PC-9 (cell line): Measurements from ENCODE around the gene NEBL. TPM values are rescaled to one million over a fixed set of nuclear protein-coding genes. Genes with fewer than 3 reads are reported as not detected.

ENCODE experiments used
- BruUV-seq: library from RNA; stranded (reverse); fragments of 400-500 nt; replicated peaks from 2 replicates; lab custom pipeline; 2021; lab: Mats Ljungman, UMichigan
- CTCF ChIA-PET: fragments of 300-600 bp; sonication (Branson Sonifier 250); formaldehyde crosslinking; loops from one replicate; lab custom pipeline; 2022; ENCODE audit warnings: antibody characterized with exemption; lab: Charles Lee
- POLR2A ChIA-PET: fragments of 300-600 bp; sonication (Branson Sonifier 250); formaldehyde crosslinking; loops from one replicate; lab custom pipeline; 2022; ENCODE audit warnings: antibody characterized with exemption; ENCODE audit not compliant: unreplicated experiment; lab: Charles Lee
- DNase-seq, 2 experiments: peaks; one replicate each; pipeline versions ENCODE4 v3.0.0 to v3.0.0-alpha.2; 2015 to 2022; ENCODE audit warnings: mixed read lengths in 1 of 2
- H2AFZ ChIP-seq: fragments of 200-600 bp; sonication (generic); 2 replicates; pipeline ENCODE4 v1.8.1; 2017; ENCODE audit warnings: antibody characterized with exemption
- H3F3A ChIP-seq: fragments of 200-600 bp; sonication (generic); 2 replicates; pipeline ENCODE4 v1.8.1; 2017; ENCODE audit warnings: antibody characterized with exemption, mild to moderate bottlenecking, low read depth; ENCODE audit not compliant: insufficient read depth
- H3K27ac ChIP-seq: fragments of 200-600 bp; sonication (generic); 2 replicates; pipeline ENCODE4 v1.6.1; 2016; ENCODE audit warnings: mixed run types
- H3K27me3 ChIP-seq: fragments of 200-600 bp; sonication (generic); 2 replicates; pipeline ENCODE4 v1.6.1; 2016; ENCODE audit warnings: low read depth, mixed run types; ENCODE audit not compliant: insufficient read depth
- H3K36me3 ChIP-seq: fragments of 200-600 bp; sonication (generic); 2 replicates; pipeline ENCODE4 v1.6.1; 2016; ENCODE audit warnings: low read depth, mixed run types
- H3K4me1 ChIP-seq: fragments of 200-600 bp; sonication (generic); replicated peaks from 2 replicates; pipeline ENCODE4 v1.6.1; 2016; ENCODE audit warnings: mixed run types; ENCODE audit not compliant: insufficient read depth
- H3K4me2 ChIP-seq: fragments of 200-600 bp; sonication (generic); 2 replicates; pipeline ENCODE4 v1.6.1; 2017; ENCODE audit warnings: mixed run types
- H3K4me3 ChIP-seq: fragments of 200-600 bp; sonication (generic); 2 replicates; pipeline ENCODE4 v1.6.1; 2016; ENCODE audit warnings: mixed run types
- H3K79me2 ChIP-seq: fragments of 200-600 bp; sonication (generic); 2 replicates; pipeline ENCODE4 v1.6.1; 2017; ENCODE audit warnings: low read depth, mixed run types
- H3K9me2 ChIP-seq: fragments of 200-600 bp; sonication (generic); 2 replicates; pipeline ENCODE4 v1.8.1; 2017; ENCODE audit warnings: mild to moderate bottlenecking; ENCODE audit not compliant: insufficient read depth
- H3K9me3 ChIP-seq: fragments of 200-600 bp; sonication (generic); 2 replicates; pipeline ENCODE4 v1.8.1; 2016; ENCODE audit warnings: low read depth; ENCODE audit not compliant: insufficient read depth
- H4K20me1 ChIP-seq: fragments of 200-600 bp; sonication (generic); 2 replicates; pipeline ENCODE4 v1.8.1; 2017; ENCODE audit not compliant: insufficient read depth
- CTCF ChIP-seq: fragments of 200-600 bp; sonication (generic); conservative IDR thresholded peaks from 2 replicates; pipeline ENCODE4 v1.6.1; 2017; ENCODE audit warnings: mixed run types, antibody characterized with exemption, mild to moderate bottlenecking, moderate library complexity
- EZH2 ChIP-seq: fragments of 200-600 bp; sonication (generic); IDR thresholded peaks from 2 replicates; pipeline ENCODE4 v1.8.0; 2017; ENCODE audit warnings: antibody characterized with exemption, low read depth
- intact Hi-C: fragments of 100-400 bp; cut with micrococcal nuclease; formaldehyde crosslinking; loops from one replicate; pipeline ENCODE4 v1.10.0; 2022; ENCODE audit not compliant: unreplicated experiment
- total RNA-seq: library from RNA; stranded (reverse); gene quantifications from 2 replicates; pipeline ENCODE4 v1.2.3, GENCODE V29; 2021

NEBL gene
- total RNA-seq, 1 experiment from 2014 or later: 22.6 TPM

- CTCF ChIA-PET: no interaction called here
- H3K4me2 ChIP-seq: no peak overlapping the region
- no peaks in the 10 kb centered on the region for H4K20me1 ChIP-seq
- no peak overlapping the region for H3K4me3 ChIP-seq
- POLR2A ChIA-PET: no interaction called here
- no peaks in the 10 kb centered on the region for H3K27me3 ChIP-seq
- H3K79me2 ChIP-seq: no peaks in the 10 kb centered on the region
- no peak overlapping the region for H3K27ac ChIP-seq
- H3K36me3 ChIP-seq: no peaks in the 10 kb centered on the region
- intact Hi-C loops: no loop called here
- no peaks in the 10 kb centered on the region for H3K9me2 ChIP-seq
- H2AFZ ChIP-seq: no peak overlapping the region
- H3K9me3 ChIP-seq: no peaks in the 10 kb centered on the region
- TF ChIP-seq EZH2: no peak
- TF ChIP-seq CTCF: no peak
- no peak for DNase-seq
- no peaks in the 10 kb centered on the region for H3K4me1 ChIP-seq
- no peaks in the 10 kb centered on the region for H3F3A ChIP-seq
- no TSS peak for BruUV-seq
Measured at GRCh38 chr10:20922033-20922432, 24.9 kb upstream of the NEBL start.

- no peak for TF ChIP-seq CTCF
- TF ChIP-seq EZH2: no peak
- Histone ChIP-seq H3K4me2 (no peak overlapping the region), H3K79me2 (no peaks in the 10 kb centered on the region), H3K9me2 (no peaks in the 10 kb centered on the region), H3K36me3 (no peaks in the 10 kb centered on the region), H3K9me3 (no peaks in the 10 kb centered on the region), H3K4me1 (no peaks in the 10 kb centered on the region), H3K27me3 (no peaks in the 10 kb centered on the region), H3K27ac (no peak overlapping the region), H3K4me3 (no peak overlapping the region), H4K20me1 (no peaks in the 10 kb centered on the region), H2AFZ (no peak overlapping the region), H3F3A (no peaks in the 10 kb centered on the region)
- no TSS peak for BruUV-seq
- ChIA-PET CTCF (no interaction called here), POLR2A (interaction anchor here (0.6 kb wide), 1 partner anchor 157 kb away, joined by 3 read pairs; no protein-coding TSS in a partner anchor)
- intact Hi-C loops: no loop called here
- DNase-seq: no peak
Measured at GRCh38 chr10:20920061-20920460, 22.9 kb upstream of the NEBL start.

GRCh38 chr10:20919481-20919880 is 22.4 kb upstream of the NEBL start:
- no peaks in the 10 kb centered on the region for H4K20me1 ChIP-seq
- TF ChIP-seq EZH2 (no peak), CTCF (no peak)
- H3K4me2 ChIP-seq: no peak overlapping the region
- H3K4me3 ChIP-seq: no peak overlapping the region
- BruUV-seq: no TSS peak
- CTCF ChIA-PET: no interaction called here
- H3K36me3 ChIP-seq: no peaks in the 10 kb centered on the region
- H3K4me1 ChIP-seq: no peaks in the 10 kb centered on the region
- H3K27ac ChIP-seq: no peak overlapping the region
- no peak for DNase-seq
- no peaks in the 10 kb centered on the region for H3K79me2 ChIP-seq
- no peaks in the 10 kb centered on the region for H3F3A ChIP-seq
- H2AFZ ChIP-seq: no peak overlapping the region
- no peaks in the 10 kb centered on the region for H3K27me3 ChIP-seq
- H3K9me2 ChIP-seq: no peaks in the 10 kb centered on the region
- intact Hi-C loops: no loop called here
- POLR2A ChIA-PET: no interaction called here
- H3K9me3 ChIP-seq: no peaks in the 10 kb centered on the region
